GM19043 (cell line): ENCODE measurements around the gene KLHL20.
"Not testable (repeated sequence)": the region's sequence is repeated elsewhere in the genome, so short reads cannot be mapped to it uniquely, and the experiment has no call there.

Experiments
- ATAC-seq: cut with Tn5 transposase; IDR thresholded peaks from one replicate; pipeline ENCODE4 v1.9.1; 2021; ENCODE audit warnings: low read depth; ENCODE audit not compliant: unreplicated experiment

The KLHL20 gene

GRCh38 chr1:173714759-173715537 lies at the start of gene KLHL20:
Gene KLHL20, plus strand, starts transcription at chr1:173714981. Its CDS starts 1,063 bp downstream, at chr1:173716044.
- ATAC-seq: peak; percentile 93

- no peak for ATAC-seq
Measured at GRCh38 chr1:173666646-173667045, 48.1 kb upstream of the KLHL20 start.

GRCh38 chr1:173669491-173669941 lies 45.3 kb upstream of the KLHL20 start, which contains the start of gene ANKRD45:
Gene ANKRD45, minus strand, starts transcription at chr1:173669851. Its CDS starts 10,433 bp downstream, at chr1:173659418.
- no peak for ATAC-seq

- ATAC-seq: not testable (repeated sequence)
Measured at GRCh38 chr1:173674496-173674895, 40.3 kb upstream of the KLHL20 start.

- ATAC-seq: not testable (repeated sequence)
Measured at GRCh38 chr1:173680152-173680551, 34.6 kb upstream of the KLHL20 start.

- ATAC-seq: no peak
Measured at GRCh38 chr1:173682184-173682583, 32.6 kb upstream of the KLHL20 start.

GRCh38 chr1:173683838-173684237 lies 30.9 kb upstream of the KLHL20 start:
- not testable (repeated sequence) for ATAC-seq

- ATAC-seq: not testable (repeated sequence)
Measured at GRCh38 chr1:173685121-173685520, 29.7 kb upstream of the KLHL20 start.

- no peak for ATAC-seq
Measured at GRCh38 chr1:173688300-173688699, 26.5 kb upstream of the KLHL20 start.

- no peak for ATAC-seq
Measured at GRCh38 chr1:173693238-173693637, 21.5 kb upstream of the KLHL20 start.

GRCh38 chr1:173701299-173701698 lies 13.5 kb upstream of the KLHL20 start:
- ATAC-seq: not testable (repeated sequence)

GRCh38 chr1:173702736-173703135 lies 12.0 kb upstream of the KLHL20 start:
- ATAC-seq: no peak

GRCh38 chr1:173705117-173705516 lies 9.7 kb upstream of the KLHL20 start:
- no peak for ATAC-seq

GRCh38 chr1:173708787-173709186 lies 6.0 kb upstream of the KLHL20 start:
- no peak for ATAC-seq

- ATAC-seq: no peak
Measured at GRCh38 chr1:173714441-173714758, 381 bp upstream of the KLHL20 start.

- no peak for ATAC-seq
Measured at GRCh38 chr1:173715538-173715844, 710 bp downstream of the KLHL20 start.

- ATAC-seq: no peak
Measured at GRCh38 chr1:173717238-173717637, 2.5 kb downstream of the KLHL20 start.

- not testable (repeated sequence) for ATAC-seq
Measured at GRCh38 chr1:173731331-173731730, 16.6 kb downstream of the KLHL20 start.

GRCh38 chr1:173733912-173734311 lies 19.1 kb downstream of the KLHL20 start:
- ATAC-seq: no peak

- ATAC-seq: not testable (repeated sequence)
Measured at GRCh38 chr1:173736104-173736503, 21.3 kb downstream of the KLHL20 start.

- no peak for ATAC-seq
Measured at GRCh38 chr1:173742203-173742886, 27.6 kb downstream of the KLHL20 start.

- no peak for ATAC-seq
Measured at GRCh38 chr1:173744651-173745050, 29.9 kb downstream of the KLHL20 start.
